ENCODE data around the gene LPGAT1. TPM values are rescaled to one million over a fixed set of nuclear protein-coding genes. Genes with fewer than 3 reads are reported as not detected.
"Not testable (repeated sequence)": the region's sequence is repeated elsewhere in the genome, so short reads cannot be mapped to it uniquely, and the experiment has no call there.

Gene LPGAT1
- polyA plus RNA-seq, 1 experiment: 16.5 TPM

- Histone ChIP-seq H3K4me3 (ENCODE audit: low read depth, low read length) (no peak overlapping the region), H3K27me3 (ENCODE audit: control insufficient read depth, insufficient read depth, low read length) (peaks cover 6% of the 10 kb centered on the region), H3K9me3 (ENCODE audit: control insufficient read depth, insufficient read depth, low read length) (no peaks in the 10 kb centered on the region), H3K27ac (ENCODE audit: low read depth, low read length) (no peak overlapping the region)
- no peak for TF ChIP-seq CTCF (IDR thresholded peaks at IDR 0.05; ENCODE audit: low read depth, low read length)
- CTCF ChIA-PET: interaction anchor here (1.3 to 3.7 kb wide), 2 partner anchors 25 to 311 kb away, joined by 3 to 16 read pairs; no protein-coding TSS in a partner anchor
- no peak for DNase-seq (ENCODE audit: low read depth, low spot score)
- POLR2A ChIA-PET: no interaction called here
Observed at GRCh38 chr1:211723273-211723672, 107.3 kb downstream of the LPGAT1 start.

- Histone ChIP-seq H3K9me3 (ENCODE audit: control insufficient read depth, insufficient read depth, low read length) (no peaks in the 10 kb centered on the region), H3K4me3 (ENCODE audit: low read depth, low read length) (no peak overlapping the region), H3K27me3 (ENCODE audit: control insufficient read depth, insufficient read depth, low read length) (peaks cover 6% of the 10 kb centered on the region), H3K27ac (ENCODE audit: low read depth, low read length) (no peak overlapping the region)
- CTCF ChIA-PET: interaction anchor here (0.6 to 3.7 kb wide), 3 partner anchors 24 to 1514 kb away, joined by 3 to 16 read pairs (median 3); no protein-coding TSS in a partner anchor
- TF ChIP-seq CTCF (IDR thresholded peaks at IDR 0.05; ENCODE audit: low read depth, low read length): no peak
- POLR2A ChIA-PET: no interaction called here
- no peak for DNase-seq (ENCODE audit: low read depth, low spot score)
Observed at GRCh38 chr1:211722277-211723175, 108.0 kb downstream of the LPGAT1 start.

- H3K9me3 ChIP-seq (ENCODE audit: control insufficient read depth, insufficient read depth, low read length); DNase-seq (ENCODE audit: low read depth, low spot score); H3K4me3 ChIP-seq (ENCODE audit: low read depth, low read length); CTCF ChIA-PET; POLR2A ChIA-PET; H3K27me3 ChIP-seq (ENCODE audit: control insufficient read depth, insufficient read depth, low read length); H3K27ac ChIP-seq (ENCODE audit: low read depth, low read length): not testable (repeated sequence)
Observed at GRCh38 chr1:211716555-211716954, 114.0 kb downstream of the LPGAT1 start.

GRCh38 chr1:211715971-211716370 lies 114.6 kb downstream of the LPGAT1 start:
- TF ChIP-seq CTCF (IDR thresholded peaks at IDR 0.05; ENCODE audit: low read depth, low read length): no peak
- ChIA-PET CTCF (no interaction called here), POLR2A (no interaction called here)
- H3K27me3 ChIP-seq (ENCODE audit: control insufficient read depth, insufficient read depth, low read length): peaks cover 2% of the 10 kb centered on the region
- DNase-seq (ENCODE audit: low read depth, low spot score): no peak
- no peak overlapping the region for H3K27ac ChIP-seq (ENCODE audit: low read depth, low read length)
- H3K9me3 ChIP-seq (ENCODE audit: control insufficient read depth, insufficient read depth, low read length): no peaks in the 10 kb centered on the region
- no peak overlapping the region for H3K4me3 ChIP-seq (ENCODE audit: low read depth, low read length)

- H3K27ac ChIP-seq (ENCODE audit: low read depth, low read length): no peak overlapping the region
- TF ChIP-seq CTCF (IDR thresholded peaks at IDR 0.05; ENCODE audit: low read depth, low read length): no peak
- CTCF ChIA-PET: no interaction called here
- H3K4me3 ChIP-seq (ENCODE audit: low read depth, low read length): no peak overlapping the region
- no peak for DNase-seq (ENCODE audit: low read depth, low spot score)
- no peaks in the 10 kb centered on the region for H3K9me3 ChIP-seq (ENCODE audit: control insufficient read depth, insufficient read depth, low read length)
- H3K27me3 ChIP-seq (ENCODE audit: control insufficient read depth, insufficient read depth, low read length): peaks cover 2% of the 10 kb centered on the region
- POLR2A ChIA-PET: no interaction called here
Observed at GRCh38 chr1:211714154-211714553, 116.4 kb downstream of the LPGAT1 start.
